GM23338 (cell line): Measurements from ENCODE around the gene GSG1L. TPM values are rescaled to one million over a fixed set of nuclear protein-coding genes. Genes with fewer than 3 reads are reported as not detected.

ENCODE experiments used
- ATAC-seq: fragments of 200-7000 bp; cut with Tn5 transposase; 3 replicates; pipeline ENCODE4 v1.9.1; 2020
- DNase-seq: peaks from one replicate; pipeline ENCODE4 v3.0.0-alpha.2; 2015; ENCODE audit warnings: low spot score
- H2AFZ ChIP-seq: fragments of 200-600 bp; sonication (generic); 2 replicates; pipeline ENCODE4 v1.8.0; 2016; ENCODE audit warnings: antibody characterized with exemption, mild to moderate bottlenecking, moderate library complexity
- H3F3A ChIP-seq: fragments of 200-600 bp; sonication (generic); replicated peaks from 2 replicates; pipeline ENCODE4 v1.8.0; 2017; ENCODE audit warnings: antibody characterized with exemption, mixed run types, low read depth
- H3K27ac ChIP-seq: fragments of 200-600 bp; sonication (generic); 2 replicates; pipeline ENCODE4 v1.6.1; 2016; ENCODE audit warnings: low read depth
- H3K27me3 ChIP-seq: fragments of 200-600 bp; sonication (generic); 2 replicates; pipeline ENCODE4 v1.8.0; 2016; ENCODE audit warnings: mild to moderate bottlenecking, mixed run types, moderate library complexity; ENCODE audit not compliant: insufficient read depth
- H3K36me3 ChIP-seq: fragments of 200-600 bp; sonication (generic); 2 replicates; pipeline ENCODE4 v1.8.0; 2016; ENCODE audit warnings: mild to moderate bottlenecking; ENCODE audit not compliant: insufficient read depth
- H3K4me1 ChIP-seq: fragments of 200-600 bp; sonication (generic); 2 replicates; pipeline ENCODE4 v1.8.0; 2016; ENCODE audit warnings: mild to moderate bottlenecking, moderate library complexity; ENCODE audit not compliant: insufficient read depth
- H3K4me2 ChIP-seq: fragments of 200-600 bp; sonication (generic); 2 replicates; pipeline ENCODE4 v1.7.1; 2017; ENCODE audit warnings: mixed run types
- H3K4me3 ChIP-seq: fragments of 200-600 bp; sonication (generic); 2 replicates; pipeline ENCODE4 v1.6.1; 2016; ENCODE audit warnings: mixed run types
- H3K79me2 ChIP-seq: fragments of 200-600 bp; sonication (generic); replicated peaks from 2 replicates; pipeline ENCODE4 v1.8.0; 2017; ENCODE audit warnings: mild to moderate bottlenecking; ENCODE audit not compliant: insufficient read depth
- H3K9me2 ChIP-seq: fragments of 200-600 bp; sonication (generic); 2 replicates; pipeline ENCODE4 v1.8.0; 2017; ENCODE audit not compliant: insufficient read depth
- H4K20me1 ChIP-seq: fragments of 200-600 bp; sonication (generic); replicated peaks from 2 replicates; pipeline ENCODE4 v1.8.0; 2017; ENCODE audit warnings: mild to moderate bottlenecking; ENCODE audit not compliant: insufficient read depth
- H3K27ac Mint-ChIP-seq: 2 replicates; pipeline ENCODE4 v1.8.0; 2020; ENCODE audit warnings: inconsistent platforms, mild to moderate bottlenecking, moderate library complexity, mixed read lengths
- H3K27me3 Mint-ChIP-seq: 3 replicates; pipeline ENCODE4 v1.8.0; 2022; ENCODE audit warnings: low read depth, mild to moderate bottlenecking, moderate library complexity, mixed read lengths, inconsistent platforms; ENCODE audit not compliant: insufficient read depth, poor library complexity
- H3K36me3 Mint-ChIP-seq: 3 replicates; pipeline ENCODE4 v1.8.0; 2021; ENCODE audit warnings: low read depth, mild to moderate bottlenecking, inconsistent platforms, moderate library complexity, mixed read lengths
- H3K4me1 Mint-ChIP-seq: 3 replicates; pipeline ENCODE4 v1.8.0; 2020; ENCODE audit warnings: mild to moderate bottlenecking, inconsistent platforms, mixed read lengths
- H3K4me3 Mint-ChIP-seq: 3 replicates; pipeline ENCODE4 v1.8.0; 2021; ENCODE audit warnings: moderate library complexity, mild to moderate bottlenecking, inconsistent platforms, mixed read lengths
- H3K9me3 Mint-ChIP-seq: 3 replicates; pipeline ENCODE4 v1.8.0; 2020; ENCODE audit warnings: moderate library complexity, mild to moderate bottlenecking, inconsistent platforms, mixed read lengths
- CREB1 ChIP-seq: fragments of 250-450 bp; sonication (Bioruptor Pico); IDR thresholded peaks from 2 replicates; pipeline ENCODE4 v1.5.0; 2020; ENCODE audit warnings: low read depth, mild to moderate bottlenecking, moderate library complexity
- CTCF ChIP-seq, 2 experiments: fragments of 200-600 bp in 1 of 2; sonication (generic) in 1 of 2; conservative IDR thresholded peaks; 2 replicates each; pipeline versions ENCODE4 v1.5.1 to v1.6.1; 2016 to 2017; ENCODE audit warnings: antibody characterized with exemption in 2 of 2, low read depth in 2 of 2, mild to moderate bottlenecking in 2 of 2, moderate library complexity in 1 of 2
- EZH2phosphoT487 ChIP-seq: fragments of 200-600 bp; sonication (generic); IDR thresholded peaks from one replicate; pipeline ENCODE4 v1.8.1; 2018; ENCODE audit warnings: antibody characterized with exemption; ENCODE audit not compliant: unreplicated experiment
- JUNB ChIP-seq: IDR thresholded peaks from one replicate; pipeline ENCODE4 v1.6.1; 2016; ENCODE audit warnings: antibody characterized with exemption; ENCODE audit not compliant: unreplicated experiment
- NANOG ChIP-seq: IDR thresholded peaks from 2 replicates; pipeline ENCODE4 v1.6.1; 2016; ENCODE audit warnings: antibody characterized with exemption, borderline replicate concordance
- REST ChIP-seq: IDR thresholded peaks from one replicate; pipeline ENCODE4 v1.6.1; 2018; ENCODE audit warnings: antibody characterized with exemption; ENCODE audit not compliant: unreplicated experiment
- STAT1 ChIP-seq: IDR thresholded peaks from one replicate; pipeline ENCODE4 v1.6.1; 2016; ENCODE audit warnings: antibody characterized with exemption; ENCODE audit not compliant: unreplicated experiment
- ZNF114 ChIP-seq: fragments of 250-450 bp; sonication (Bioruptor Pico); IDR thresholded peaks from 2 replicates; pipeline ENCODE4 v1.5.0; 2020; ENCODE audit warnings: mild to moderate bottlenecking, moderate library complexity
- ZNF331 ChIP-seq: fragments of 250-450 bp; sonication (Bioruptor Pico); IDR thresholded peaks from 2 replicates; pipeline ENCODE4 v1.5.0; 2020; ENCODE audit warnings: low read depth, mild to moderate bottlenecking, moderate library complexity
- polyA plus RNA-seq: library from polyadenylated mRNA; unstranded; fragments of >200 nt; fragmentation: Nextera tagmentation; extraction: Ambion mirVana; gene quantifications from 2 replicates; pipeline ENCODE4 v1.2.1, GENCODE V29; 2016
- total RNA-seq: library from RNA; depleted of rRNA; stranded (reverse); fragments of >200 nt; shearing (Covaris generic); gene quantifications from 2 replicates; pipeline ENCODE4 v1.2.3, GENCODE V29; 2014
- TF ChIP-seq, protein P1 (sequence below): IDR thresholded peaks from 2 replicates; pipeline ENCODE4 v1.6.1; 2016; ENCODE audit warnings: antibody characterized with exemption

The GSG1L gene
- total and polyA plus RNA-seq, 2 experiments from 2014 or later: 0.36 to 0.63 TPM

DNA sequence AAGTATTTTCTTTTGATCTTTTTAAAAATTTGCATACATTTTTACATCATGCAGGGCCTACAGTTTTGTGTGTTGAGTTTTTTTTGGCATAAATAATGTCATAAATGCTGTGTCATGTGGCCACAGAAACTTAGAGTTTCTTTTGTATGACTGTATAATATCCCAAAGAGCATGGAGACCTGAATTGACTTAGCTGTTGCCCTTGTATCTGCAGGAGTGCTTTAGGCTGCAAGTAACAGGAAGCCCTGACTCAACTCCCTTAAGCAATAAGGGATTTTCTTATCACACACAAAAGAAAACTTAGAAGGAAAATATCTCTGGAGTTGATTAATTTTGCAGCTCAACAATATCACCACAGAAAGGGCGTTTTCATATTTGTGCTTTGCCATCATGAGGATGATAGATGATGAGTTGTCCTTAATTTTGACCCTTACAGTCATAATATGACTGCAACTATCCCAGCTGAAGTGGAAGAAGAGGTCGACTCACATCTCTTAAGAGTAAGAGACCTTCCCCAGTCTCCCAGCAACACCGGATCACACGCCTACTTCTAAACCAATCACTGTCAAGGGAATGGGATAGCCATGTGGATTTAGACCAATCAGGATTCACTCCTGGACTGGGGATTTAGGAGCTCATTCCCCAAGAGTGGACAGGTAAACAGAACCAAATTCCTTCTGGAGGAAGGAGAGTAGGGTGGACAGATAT, 138.9 kb downstream of the GSG1L start (continued):
- TF ChIP-seq REST (no peak), JUNB (no peak), CREB1 (CRISPR knock-in tag) (no peak), ZNF331 (CRISPR knock-in tag) (no peak), EZH2phosphoT487 (no peak), STAT1 (no peak), ZNF114 (CRISPR knock-in tag) (no peak), CTCF (conservative IDR thresholded peaks at IDR 0.05; ENCODE audit: low read depth in 2 of 2) (no peak)
- TF ChIP-seq, protein P1, sequence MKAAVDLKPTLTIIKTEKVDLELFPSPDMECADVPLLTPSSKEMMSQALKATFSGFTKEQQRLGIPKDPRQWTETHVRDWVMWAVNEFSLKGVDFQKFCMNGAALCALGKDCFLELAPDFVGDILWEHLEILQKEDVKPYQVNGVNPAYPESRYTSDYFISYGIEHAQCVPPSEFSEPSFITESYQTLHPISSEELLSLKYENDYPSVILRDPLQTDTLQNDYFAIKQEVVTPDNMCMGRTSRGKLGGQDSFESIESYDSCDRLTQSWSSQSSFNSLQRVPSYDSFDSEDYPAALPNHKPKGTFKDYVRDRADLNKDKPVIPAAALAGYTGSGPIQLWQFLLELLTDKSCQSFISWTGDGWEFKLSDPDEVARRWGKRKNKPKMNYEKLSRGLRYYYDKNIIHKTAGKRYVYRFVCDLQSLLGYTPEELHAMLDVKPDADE: no peak

DNA sequence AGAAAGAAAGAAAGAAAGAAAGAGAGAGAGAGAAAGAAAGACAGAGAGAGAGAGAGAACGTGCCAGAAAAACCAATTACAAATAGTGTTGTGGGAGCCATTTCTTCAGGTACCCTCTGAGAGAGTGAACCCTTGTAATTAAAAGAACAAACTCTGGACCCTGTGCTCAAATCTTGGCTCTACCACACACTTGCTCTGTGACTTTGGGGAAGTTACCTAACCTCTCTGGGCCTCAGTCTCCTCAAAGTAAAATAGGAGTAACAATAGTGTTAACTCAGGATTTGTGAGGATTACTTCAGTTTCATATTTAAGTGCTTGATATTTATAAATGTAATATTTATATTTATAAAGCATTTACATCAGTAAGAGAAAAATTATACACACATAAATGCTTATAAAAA, 139.8 kb downstream of the GSG1L start:
- H3K27me3 ChIP-seq: no peaks in the 10 kb centered on the region
- no peak for ATAC-seq
- Mint-ChIP-seq H3K27me3 (no peaks in the 10 kb centered on the region), H3K36me3 (no peaks in the 10 kb centered on the region), H3K9me3 (peaks cover 3% of the 10 kb centered on the region; the same call in 1 of the 3 replicates), H3K27ac (no peak overlapping the region), H3K4me1 (peaks cover 5% of the 10 kb centered on the region), H3K4me3 (no peak overlapping the region)
- no peak overlapping the region for H3K27ac ChIP-seq
- no peaks in the 10 kb centered on the region for H3K36me3 ChIP-seq
- peaks cover 7% of the 10 kb centered on the region; the same call in 1 of the 2 replicates for H3K9me2 ChIP-seq
- DNase-seq: no peak
- H3K79me2 ChIP-seq: no peaks in the 10 kb centered on the region
- H4K20me1 ChIP-seq: no peaks in the 10 kb centered on the region; the same call in 1 of the 2 replicates
- TF ChIP-seq NANOG: no peak
- no peak overlapping the region for H2AFZ ChIP-seq
- no peaks in the 10 kb centered on the region for H3K4me1 ChIP-seq
- no peak overlapping the region for H3K4me3 ChIP-seq
- H3F3A ChIP-seq: no peaks in the 10 kb centered on the region
- H3K4me2 ChIP-seq: no peak overlapping the region
